ENCODE results near the gene GNRHR. TPM values are rescaled to one million over a fixed set of nuclear protein-coding genes. Genes with fewer than 3 reads are reported as not detected.
"Not testable (repeated sequence)": the region's sequence is repeated elsewhere in the genome, so short reads cannot be mapped to it uniquely, and the experiment has no call there.

The GNRHR gene
- 4.6 TPM for total RNA-seq (ENCODE audit: insufficient read depth, low replicate concordance)

GRCh38 chr4:67754288-67754687 lies at the start of gene GNRHR:
GNRHR (minus strand) TSS chr4:67754388; CDS start chr4:67754335, 53 bp downstream.
- DNase-seq (ENCODE audit: low spot score), result no peak

GRCh38 chr4:67796810-67797209 lies 42.6 kb upstream of the GNRHR start:
- DNase-seq (ENCODE audit: low spot score), result no peak

- no peak for DNase-seq (ENCODE audit: low spot score)
These were observed 36.5 kb upstream of the GNRHR start for GRCh38 chr4:67790721-67791120.

GRCh38 chr4:67787311-67787710 lies 33.1 kb upstream of the GNRHR start:
- DNase-seq (ENCODE audit: low spot score), result no peak

GRCh38 chr4:67785528-67785927 lies 31.3 kb upstream of the GNRHR start:
- no peak for DNase-seq (ENCODE audit: low spot score)

- DNase-seq (ENCODE audit: low spot score), result no peak
These were observed 25.4 kb upstream of the GNRHR start for GRCh38 chr4:67779631-67780030.

GRCh38 chr4:67776746-67777145 lies 22.6 kb upstream of the GNRHR start:
- no peak for DNase-seq (ENCODE audit: low spot score)

GRCh38 chr4:67770422-67770821 lies 16.2 kb upstream of the GNRHR start:
- DNase-seq (ENCODE audit: low spot score), result no peak

- DNase-seq (ENCODE audit: low spot score), result no peak
These were observed 11.7 kb upstream of the GNRHR start for GRCh38 chr4:67765928-67766327.

- no peak for DNase-seq (ENCODE audit: low spot score)
These were observed 11.2 kb upstream of the GNRHR start for GRCh38 chr4:67765401-67765800.

- DNase-seq (ENCODE audit: low spot score), result no peak
These were observed 10.0 kb upstream of the GNRHR start for GRCh38 chr4:67764183-67764582.

GRCh38 chr4:67762086-67762485 lies 7.9 kb upstream of the GNRHR start:
- DNase-seq (ENCODE audit: low spot score), result peak; percentile 4

- DNase-seq (ENCODE audit: low spot score), result not testable (repeated sequence)
These were observed 2.8 kb upstream of the GNRHR start for GRCh38 chr4:67756991-67757390.

GRCh38 chr4:67755974-67756373 lies 1.8 kb upstream of the GNRHR start:
- DNase-seq (ENCODE audit: low spot score), result no peak

GRCh38 chr4:67751260-67751659 lies 2.9 kb downstream of the GNRHR start:
- DNase-seq (ENCODE audit: low spot score), result no peak

- no peak for DNase-seq (ENCODE audit: low spot score)
These were observed 3.5 kb downstream of the GNRHR start for GRCh38 chr4:67750691-67751090.

GRCh38 chr4:67749286-67749685 lies 4.9 kb downstream of the GNRHR start:
- no peak for DNase-seq (ENCODE audit: low spot score)

GRCh38 chr4:67746797-67747495 lies 7.2 kb downstream of the GNRHR start:
- DNase-seq (ENCODE audit: low spot score), result peak; percentile 40

GRCh38 chr4:67744561-67745283 lies 9.5 kb downstream of the GNRHR start:
- no peak for DNase-seq (ENCODE audit: low spot score)

GRCh38 chr4:67743194-67743593 lies 11.0 kb downstream of the GNRHR start:
- no peak for DNase-seq (ENCODE audit: low spot score)

GRCh38 chr4:67736262-67736661 lies 17.9 kb downstream of the GNRHR start:
- no peak for DNase-seq (ENCODE audit: low spot score)

- no peak for DNase-seq (ENCODE audit: low spot score)
These were observed 18.9 kb downstream of the GNRHR start for GRCh38 chr4:67735325-67735724.

GRCh38 chr4:67730511-67730910 lies 23.7 kb downstream of the GNRHR start:
- DNase-seq (ENCODE audit: low spot score), result not testable (repeated sequence)
